Left lung (tissue), 10 donors: Measurements from ENCODE around the gene KDM7A. TPM values are rescaled to one million over a fixed set of nuclear protein-coding genes. Genes with fewer than 3 reads are reported as not detected.

Experiments
- ATAC-seq: fragments of 200-7000 bp; cut with Tn5 transposase; one replicate; pipeline ENCODE4 v1.9.1; 2020; ENCODE audit warnings: moderate library complexity
- DNase-seq, 4 donors: peaks; one replicate each; pipeline ENCODE4 v3.0.0-alpha.2; 2013 to 2020
- H3K27ac ChIP-seq, 2 donors: fragments of 200-600 bp; sonication (generic) in 1 of 2; one replicate each; pipeline versions ENCODE4 v1.5.0 to v1.8.0; 2020 to 2021
- H3K27me3 ChIP-seq, 2 donors: fragments of 200-600 bp; sonication (generic) in 1 of 2; one replicate each; pipeline versions ENCODE4 v1.5.0 to v1.8.0; 2020 to 2021
- H3K36me3 ChIP-seq, 2 donors: fragments of 200-600 bp; sonication (generic) in 1 of 2; one replicate each; pipeline versions ENCODE4 v1.5.0 to v1.8.0; 2020 to 2021
- H3K4me1 ChIP-seq, 2 donors: fragments of 200-600 bp; one replicate each; pipeline ENCODE4 v1.8.0; 2021
- H3K4me3 ChIP-seq, 2 donors: fragments of 200-600 bp; sonication (generic) in 1 of 2; one replicate each; pipeline versions ENCODE4 v1.5.0 to v1.8.0; 2020 to 2021; ENCODE audit warnings: mild to moderate bottlenecking in 1 of 2
- H3K9me3 ChIP-seq, 2 donors: fragments of 200-600 bp; sonication (generic) in 1 of 2; one replicate each; pipeline versions ENCODE4 v1.5.0 to v1.8.0; 2020 to 2021
- intact Hi-C, 2 donors: fragments of 100-400 bp; cut with DNase I; formaldehyde crosslinking; loops; one replicate each; pipeline versions ENCODE4 v1.11.2 to v1.14.2; 2022
- polyA plus RNA-seq, 6 donors: library from polyadenylated mRNA; unstranded; fragments of 120-200 nt; gene quantifications; one replicate each; pipeline ENCODE4 v1.2.1, GENCODE V29; 2013; ENCODE audit not compliant: insufficient read length in 6 of 6
- total RNA-seq, 2 donors: library from RNA; stranded (reverse); fragmentation: NEBNext Ultra II Directional; extraction: Animal tissue kit (Norgen Biotek cat#: 25700); gene quantifications; one replicate each; pipeline ENCODE4 v1.2.1, GENCODE V29; 2021
- TF ChIP-seq, protein P1 (sequence below), 2 donors: fragments of 200-600 bp; sonication (generic) in 1 of 2; IDR thresholded peaks; one replicate each; pipeline versions ENCODE4 v1.5.0 to v1.8.0; 2021; ENCODE audit warnings: antibody characterized with exemption in 2 of 2
- donor health status: DM: no; HTN: yes; CAD: no.
- donor health status: DM: no; HTN: no; CAD: no.

KDM7A gene
- total and polyA plus RNA-seq, 8 donors = 13.2 to 20.1 (median 15.5) TPM

DNA sequence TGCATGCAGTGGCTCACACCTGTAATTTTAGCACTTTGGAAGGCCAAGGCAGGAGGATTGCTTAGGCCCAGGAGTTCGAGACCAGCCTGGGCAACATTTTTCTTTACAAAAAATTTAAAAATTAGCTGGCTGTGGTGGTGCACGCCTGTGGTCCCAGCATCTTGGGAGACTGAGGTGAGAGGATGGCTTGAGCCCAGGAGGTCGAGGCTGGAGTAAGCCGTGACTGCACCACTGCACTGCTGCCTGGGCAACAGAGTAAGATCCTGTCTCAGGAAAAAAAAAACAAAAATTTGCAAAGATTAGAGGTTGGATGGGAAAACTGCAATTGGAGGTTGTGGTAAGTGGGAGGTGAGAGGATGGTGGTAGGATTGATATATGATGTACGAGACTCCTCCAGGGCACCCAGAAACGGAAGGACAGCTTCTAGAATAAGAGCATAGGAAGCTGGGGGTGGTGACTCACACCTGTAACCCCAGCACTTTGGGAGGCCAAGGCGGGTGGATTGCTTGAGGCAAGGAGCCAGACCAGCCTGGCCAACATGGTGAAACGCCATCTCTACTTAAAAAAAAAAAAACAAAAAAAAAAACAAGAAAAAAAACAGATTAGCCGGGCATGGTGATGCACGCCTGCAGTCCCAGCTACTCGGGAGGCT, 94.9 kb downstream of the KDM7A start:
- Histone ChIP-seq H3K27ac (no peak overlapping the region), H3K4me3 (no peak overlapping the region), H3K27me3 (no peaks in the 10 kb centered on the region), H3K4me1 (peaks cover 0 to 20% of the 10 kb centered on the region in 2 donors), H3K9me3 (no peaks in the 10 kb centered on the region), H3K36me3 (no peaks in the 10 kb centered on the region)
- DNase-seq = no peak
- TF ChIP-seq, protein P1, sequence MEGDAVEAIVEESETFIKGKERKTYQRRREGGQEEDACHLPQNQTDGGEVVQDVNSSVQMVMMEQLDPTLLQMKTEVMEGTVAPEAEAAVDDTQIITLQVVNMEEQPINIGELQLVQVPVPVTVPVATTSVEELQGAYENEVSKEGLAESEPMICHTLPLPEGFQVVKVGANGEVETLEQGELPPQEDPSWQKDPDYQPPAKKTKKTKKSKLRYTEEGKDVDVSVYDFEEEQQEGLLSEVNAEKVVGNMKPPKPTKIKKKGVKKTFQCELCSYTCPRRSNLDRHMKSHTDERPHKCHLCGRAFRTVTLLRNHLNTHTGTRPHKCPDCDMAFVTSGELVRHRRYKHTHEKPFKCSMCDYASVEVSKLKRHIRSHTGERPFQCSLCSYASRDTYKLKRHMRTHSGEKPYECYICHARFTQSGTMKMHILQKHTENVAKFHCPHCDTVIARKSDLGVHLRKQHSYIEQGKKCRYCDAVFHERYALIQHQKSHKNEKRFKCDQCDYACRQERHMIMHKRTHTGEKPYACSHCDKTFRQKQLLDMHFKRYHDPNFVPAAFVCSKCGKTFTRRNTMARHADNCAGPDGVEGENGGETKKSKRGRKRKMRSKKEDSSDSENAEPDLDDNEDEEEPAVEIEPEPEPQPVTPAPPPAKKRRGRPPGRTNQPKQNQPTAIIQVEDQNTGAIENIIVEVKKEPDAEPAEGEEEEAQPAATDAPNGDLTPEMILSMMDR (IDR thresholded peaks at IDR 0.05) = no peak
- no peak for ATAC-seq
- intact Hi-C loops = no loop called here

DNA sequence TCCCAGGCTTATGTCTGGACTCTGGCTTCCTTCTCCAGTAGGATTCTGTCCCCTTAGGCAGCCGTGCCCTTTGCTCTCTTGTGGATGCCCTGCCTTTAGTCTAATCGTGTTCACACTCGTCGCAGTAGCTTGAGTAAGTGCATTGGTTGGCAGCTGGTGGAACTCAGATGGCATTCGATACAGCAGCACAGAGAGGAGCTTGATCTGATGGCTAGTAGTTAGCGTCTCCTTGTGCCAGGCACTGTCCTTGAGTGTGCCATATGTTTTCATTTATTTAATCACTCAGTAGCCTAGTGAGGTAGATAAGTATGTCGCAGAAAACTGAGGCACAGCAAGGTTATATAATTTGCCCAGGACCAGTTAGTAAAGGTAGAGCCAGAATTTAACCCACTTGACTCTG, 95.9 kb downstream of the KDM7A start:
- H3K27ac ChIP-seq = no peak overlapping the region
- no peaks in the 10 kb centered on the region for H3K27me3 ChIP-seq
- H3K36me3 ChIP-seq = no peaks in the 10 kb centered on the region
- TF ChIP-seq, protein P1 (IDR thresholded peaks at IDR 0.05) = no peak
- DNase-seq = no peak
- intact Hi-C loops = no loop called here
- no peak for ATAC-seq
- H3K9me3 ChIP-seq = no peaks in the 10 kb centered on the region
- peaks cover 0 to 20% of the 10 kb centered on the region in 2 donors for H3K4me1 ChIP-seq
- H3K4me3 ChIP-seq = no peak overlapping the region

DNA sequence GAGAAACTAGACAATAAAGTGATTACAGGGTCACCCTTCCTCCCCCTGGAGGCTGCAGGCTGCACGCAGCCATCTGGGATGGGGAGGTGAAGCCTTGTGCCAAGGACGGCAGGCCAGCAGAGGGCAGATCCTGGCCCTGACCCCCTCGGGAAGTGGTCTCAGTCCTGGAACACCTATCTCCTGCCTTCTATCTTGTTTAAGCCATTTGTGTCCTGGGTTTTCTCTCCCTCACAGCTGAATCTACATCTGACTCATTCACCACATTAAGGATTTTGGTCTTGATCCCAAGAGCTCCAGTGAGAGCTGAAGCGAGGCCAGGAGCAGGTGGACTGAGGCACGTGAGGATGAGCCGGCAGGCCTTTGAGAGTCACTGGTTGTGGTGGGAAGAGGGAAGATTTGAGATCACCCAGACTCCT, 97.7 kb downstream of the KDM7A start:
- Histone ChIP-seq H3K27ac (no peak overlapping the region), H3K4me3 (no peak overlapping the region), H3K9me3 (no peaks in the 10 kb centered on the region), H3K4me1 (peaks cover 0 to 5% of the 10 kb centered on the region in 2 donors), H3K27me3 (no peaks in the 10 kb centered on the region), H3K36me3 (no peaks in the 10 kb centered on the region)
- TF ChIP-seq, protein P1 (IDR thresholded peaks at IDR 0.05) = no peak
- ATAC-seq = peak; percentile 32
- intact Hi-C loops = no loop called here
- no peak for DNase-seq

DNA sequence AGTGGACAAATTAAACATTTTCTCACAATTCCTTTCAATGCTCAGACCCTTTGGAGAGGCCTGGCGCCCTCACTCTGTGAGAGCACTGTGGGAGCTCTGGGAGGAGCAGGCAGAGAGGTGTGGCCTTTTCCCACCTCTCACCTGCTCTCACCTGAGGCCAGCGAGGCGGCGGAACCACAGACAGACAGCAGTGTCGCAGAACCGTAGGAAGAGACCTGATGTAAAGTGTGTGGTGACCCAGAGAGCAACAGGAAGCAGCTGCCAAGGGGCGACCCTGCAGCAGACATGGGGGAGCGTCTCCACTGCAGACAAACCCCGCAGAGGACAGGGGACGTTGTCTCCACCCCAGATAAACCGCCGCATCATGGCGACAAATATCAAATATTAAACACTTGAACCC, 98.4 kb downstream of the KDM7A start:
- H3K4me3 ChIP-seq = no peak overlapping the region
- no peaks in the 10 kb centered on the region for H3K36me3 ChIP-seq
- intact Hi-C loops = no loop called here
- DNase-seq (no peak), ATAC-seq (no peak)
- no peaks in the 10 kb centered on the region for H3K9me3 ChIP-seq
- TF ChIP-seq, protein P1 (IDR thresholded peaks at IDR 0.05) = no peak
- H3K4me1 ChIP-seq = no peaks in the 10 kb centered on the region
- no peak overlapping the region for H3K27ac ChIP-seq
- H3K27me3 ChIP-seq = no peaks in the 10 kb centered on the region

DNA sequence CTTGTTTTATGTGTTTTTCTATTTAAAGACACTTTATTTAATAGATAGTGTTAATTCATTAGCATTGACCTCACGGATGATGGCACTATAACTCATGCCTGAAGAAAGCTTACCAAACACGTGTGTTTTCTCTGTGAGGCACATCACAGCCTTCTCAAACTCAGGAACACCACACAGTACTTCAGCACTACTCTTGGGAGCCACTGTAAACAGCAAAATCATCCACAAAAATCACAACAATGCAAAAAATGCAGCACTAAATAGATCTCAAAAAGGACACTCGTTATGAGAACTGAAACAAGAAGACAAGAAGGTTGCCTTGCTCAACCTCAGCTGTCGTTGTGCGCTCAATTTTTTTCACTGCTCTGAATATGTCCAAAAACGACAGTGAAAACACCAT, 102.0 kb downstream of the KDM7A start:
- TF ChIP-seq, protein P1 (IDR thresholded peaks at IDR 0.05) = no peak
- ATAC-seq (peak; percentile 54), DNase-seq (no peak)
- no peaks in the 10 kb centered on the region for H3K4me1 ChIP-seq
- intact Hi-C loops = no loop called here
- no peak overlapping the region for H3K4me3 ChIP-seq
- no peaks in the 10 kb centered on the region for H3K9me3 ChIP-seq
- no peak overlapping the region for H3K27ac ChIP-seq
- no peaks in the 10 kb centered on the region for H3K36me3 ChIP-seq
- no peaks in the 10 kb centered on the region for H3K27me3 ChIP-seq
